A673 (cell line): Measurements from ENCODE around the gene SMYD3.

Experiments
- EZH2 ChIP-seq: fragments of 200-600 bp; sonication (generic); IDR thresholded peaks from 2 replicates; pipeline ENCODE4 v1.6.1; 2017; ENCODE audit warnings: borderline replicate concordance, low read depth, mild to moderate bottlenecking, mixed read lengths, antibody characterized with exemption, low read length; ENCODE audit not compliant: poor library complexity, severe bottlenecking
- TF ChIP-seq, protein P1 (sequence below): fragments of 300-800, 200-600 bp; sonication (generic); conservative IDR thresholded peaks from 2 replicates; pipeline ENCODE4 v1.5.1; 2017; ENCODE audit warnings: low read depth, mild to moderate bottlenecking, antibody characterized with exemption, low read length, moderate library complexity, mixed read lengths

GRCh38 chr1:246114369-246114768 lies 392.7 kb downstream of the SMYD3 start:
- TF ChIP-seq, protein P1, sequence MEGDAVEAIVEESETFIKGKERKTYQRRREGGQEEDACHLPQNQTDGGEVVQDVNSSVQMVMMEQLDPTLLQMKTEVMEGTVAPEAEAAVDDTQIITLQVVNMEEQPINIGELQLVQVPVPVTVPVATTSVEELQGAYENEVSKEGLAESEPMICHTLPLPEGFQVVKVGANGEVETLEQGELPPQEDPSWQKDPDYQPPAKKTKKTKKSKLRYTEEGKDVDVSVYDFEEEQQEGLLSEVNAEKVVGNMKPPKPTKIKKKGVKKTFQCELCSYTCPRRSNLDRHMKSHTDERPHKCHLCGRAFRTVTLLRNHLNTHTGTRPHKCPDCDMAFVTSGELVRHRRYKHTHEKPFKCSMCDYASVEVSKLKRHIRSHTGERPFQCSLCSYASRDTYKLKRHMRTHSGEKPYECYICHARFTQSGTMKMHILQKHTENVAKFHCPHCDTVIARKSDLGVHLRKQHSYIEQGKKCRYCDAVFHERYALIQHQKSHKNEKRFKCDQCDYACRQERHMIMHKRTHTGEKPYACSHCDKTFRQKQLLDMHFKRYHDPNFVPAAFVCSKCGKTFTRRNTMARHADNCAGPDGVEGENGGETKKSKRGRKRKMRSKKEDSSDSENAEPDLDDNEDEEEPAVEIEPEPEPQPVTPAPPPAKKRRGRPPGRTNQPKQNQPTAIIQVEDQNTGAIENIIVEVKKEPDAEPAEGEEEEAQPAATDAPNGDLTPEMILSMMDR: no peak
- no peak for TF ChIP-seq EZH2
